IgD-negative memory B cell (primary cell): Measurements from ENCODE around the gene AICDA. TPM values are rescaled to one million over a fixed set of nuclear protein-coding genes. Genes with fewer than 3 reads are reported as not detected.
A peak's percentile ranks its signal among the peaks of the same experiment; 100 is the strongest.
"Not testable (repeated sequence)": the region's sequence is repeated elsewhere in the genome, so short reads cannot be mapped to it uniquely, and the experiment has no call there.

ENCODE experiments used
- H3K27ac Mint-ChIP-seq, 3 donors: one replicate each; pipeline ENCODE4 v1.8.0; 2020 to 2022; ENCODE audit warnings: mild to moderate bottlenecking in 3 of 3, mixed read lengths in 3 of 3, moderate library complexity in 1 of 3
- H3K27me3 Mint-ChIP-seq: one replicate; pipeline ENCODE4 v1.8.0; 2021; ENCODE audit warnings: mixed read lengths
- H3K36me3 Mint-ChIP-seq: one replicate; pipeline ENCODE4 v1.8.0; 2020; ENCODE audit warnings: mild to moderate bottlenecking, mixed read lengths
- H3K4me1 Mint-ChIP-seq, 3 donors: one replicate each; pipeline ENCODE4 v1.8.0; 2020 to 2022; ENCODE audit warnings: mixed read lengths in 3 of 3, mild to moderate bottlenecking in 1 of 3
- H3K4me3 Mint-ChIP-seq, 4 donors: one replicate each; pipeline ENCODE4 v1.8.0; 2020 to 2022; ENCODE audit warnings: mild to moderate bottlenecking in 4 of 4, mixed read lengths in 4 of 4, moderate library complexity in 3 of 4
- H3K9me3 Mint-ChIP-seq, 3 donors: one replicate each; pipeline ENCODE4 v1.8.0; 2020 to 2021; ENCODE audit warnings: mixed read lengths in 3 of 3, mild to moderate bottlenecking in 1 of 3
- polyA plus RNA-seq: library from polyadenylated mRNA; unstranded; fragments of 300-500 nt; fragmentation: Illumina TruSeq; gene quantifications from one replicate; pipeline ENCODE4 v1.2.3, GENCODE V29; 2021

The AICDA gene
- polyA plus RNA-seq: 2.1 TPM

DNA sequence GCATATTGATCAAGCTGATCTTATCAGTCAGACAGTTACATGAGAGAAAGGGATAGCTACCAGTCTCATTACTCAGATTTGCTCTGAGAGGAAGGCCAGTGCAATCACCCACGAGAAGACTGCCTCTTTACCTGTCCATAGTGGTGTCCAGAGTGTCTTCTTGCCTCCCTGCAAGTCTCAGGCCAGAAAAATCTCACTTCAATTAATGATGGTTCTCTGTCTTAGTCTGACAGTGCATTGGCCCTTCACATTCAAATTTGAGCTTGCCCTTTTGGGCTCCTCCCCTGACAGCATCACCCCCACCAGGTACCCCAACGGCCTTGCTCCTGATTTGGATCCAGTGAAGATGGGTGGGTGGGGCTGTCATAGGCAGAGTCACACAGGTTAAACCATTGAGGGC is at the start of gene AICDA:
TSS of gene AICDA (minus strand) at position 231 of the 400 bp plus-strand sequence. CDS start at position 139, 92 bp downstream.
- peak within 1 kb of the TSS in 2 of 4 donors; percentile 44 to 58 for H3K4me3 Mint-ChIP-seq
- H3K27me3 Mint-ChIP-seq: no peaks in the 10 kb centered on the region
- peak within 1 kb of the TSS in 1 of 3 donors; percentile 80 for H3K27ac Mint-ChIP-seq
- H3K9me3 Mint-ChIP-seq: peaks cover 0 to 2% (median 0%) of the 10 kb centered on the region in 3 donors
- H3K36me3 Mint-ChIP-seq: no peaks in the 10 kb centered on the region
- peaks cover 23 to 34% (median 30%) of the 10 kb centered on the region in 3 donors for H3K4me1 Mint-ChIP-seq

DNA sequence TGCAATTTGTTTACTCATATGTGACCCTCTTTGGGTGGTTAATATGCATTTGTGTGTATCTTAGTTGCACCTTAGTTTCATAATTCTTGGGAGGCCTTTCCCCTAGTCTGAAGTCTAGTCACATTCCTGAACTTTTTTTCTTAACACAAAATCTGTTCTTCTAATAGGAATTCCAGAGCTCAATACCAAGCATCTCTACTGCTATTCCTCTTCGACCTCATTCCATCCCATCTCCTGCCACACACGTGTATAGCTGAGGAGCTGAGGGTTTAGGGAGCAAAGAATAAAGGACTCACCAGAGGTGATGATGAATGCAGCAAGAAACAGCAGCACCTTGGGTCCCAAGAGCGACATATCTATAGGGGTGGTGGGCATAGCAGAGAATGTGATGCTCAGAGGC is 49.1 kb upstream of the AICDA start:
- Mint-ChIP-seq H3K4me1 (peaks cover 2 to 5% (median 4%) of the 10 kb centered on the region in 3 donors), H3K4me3 (no peak overlapping the region), H3K27me3 (peaks cover 1% of the 10 kb centered on the region), H3K9me3 (peaks cover 0 to 3% (median 0%) of the 10 kb centered on the region in 3 donors), H3K27ac (no peak overlapping the region), H3K36me3 (peaks cover 4% of the 10 kb centered on the region)

DNA sequence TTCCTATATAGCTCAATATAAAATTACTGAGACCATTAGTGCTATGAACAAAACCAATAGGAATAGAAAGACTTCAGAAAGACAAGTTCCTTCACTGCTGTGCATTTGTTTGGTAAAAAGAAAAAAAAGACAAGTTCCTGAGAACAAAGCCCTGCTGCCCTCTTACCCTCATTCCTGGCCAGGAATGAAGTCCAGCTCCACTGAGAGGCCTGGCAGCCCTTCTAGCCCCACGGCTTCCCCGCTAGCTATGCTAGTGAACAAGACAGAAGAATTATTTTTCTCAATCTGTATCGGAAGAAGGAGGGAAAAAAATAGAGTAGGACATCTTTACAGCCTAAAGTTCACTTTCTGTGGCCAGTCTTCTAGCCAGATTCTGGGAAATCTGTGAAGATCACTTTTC is 48.4 kb upstream of the AICDA start:
- no peak overlapping the region for H3K4me3 Mint-ChIP-seq
- peaks cover 1% of the 10 kb centered on the region for H3K27me3 Mint-ChIP-seq

DNA sequence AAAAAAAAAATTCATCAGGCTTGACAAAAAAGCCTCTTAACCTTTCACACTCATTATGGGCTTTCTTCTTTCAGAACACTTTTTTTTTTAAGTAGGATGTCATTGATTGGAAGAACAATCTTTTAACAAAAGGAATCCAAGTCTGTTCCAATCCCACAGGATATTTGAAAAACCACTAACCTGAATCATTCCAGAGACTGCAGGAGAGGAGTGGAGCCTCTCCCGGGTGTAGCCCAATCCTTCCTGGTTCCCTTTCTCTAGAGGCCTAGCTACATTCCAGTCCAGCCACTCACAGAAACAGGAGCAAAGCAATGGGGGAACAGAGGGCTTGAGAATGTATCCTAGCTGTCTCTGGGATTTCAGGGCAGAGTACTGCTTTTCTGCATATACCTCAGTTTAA is 45.7 kb upstream of the AICDA start:
- Mint-ChIP-seq H3K27ac (no peak overlapping the region), H3K4me1 (no peaks in the 10 kb centered on the region), H3K27me3 (peaks cover under 1% of the 10 kb centered on the region), H3K36me3 (peaks cover 8% of the 10 kb centered on the region), H3K4me3 (no peak overlapping the region), H3K9me3 (peaks cover 0 to under 1% (median under 1%) of the 10 kb centered on the region in 3 donors)

More for the DNA sequence above, 48.4 kb upstream of the AICDA start:
- peaks cover 0 to 3% (median 0%) of the 10 kb centered on the region in 3 donors for H3K9me3 Mint-ChIP-seq
- no peak overlapping the region for H3K27ac Mint-ChIP-seq
- H3K36me3 Mint-ChIP-seq: peaks cover 4% of the 10 kb centered on the region
- H3K4me1 Mint-ChIP-seq: peaks cover 2 to 5% (median 4%) of the 10 kb centered on the region in 3 donors

DNA sequence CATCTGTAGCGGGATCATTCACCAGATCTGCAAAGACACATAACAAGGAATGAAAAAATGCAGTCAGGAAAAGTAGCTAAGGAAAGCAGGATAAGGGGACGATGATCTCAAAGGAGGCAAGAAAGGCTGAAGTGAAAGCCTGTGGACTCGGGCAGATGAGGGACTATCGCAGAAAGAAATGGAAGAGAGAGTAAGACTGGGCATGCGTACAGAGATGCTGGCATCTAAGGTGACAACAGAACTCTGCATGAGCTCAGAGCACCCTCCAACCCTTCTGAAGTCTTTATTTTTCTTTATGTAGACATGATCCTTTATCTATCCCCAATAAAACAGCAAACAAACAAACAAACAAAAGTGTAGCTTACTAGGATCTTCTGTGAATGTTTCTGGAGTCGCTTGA is 42.8 kb upstream of the AICDA start:
- Mint-ChIP-seq H3K27me3 (peaks cover 3% of the 10 kb centered on the region), H3K27ac (no peak overlapping the region), H3K9me3 (peaks cover 0 to 2% (median 2%) of the 10 kb centered on the region in 3 donors), H3K36me3 (peaks cover 10% of the 10 kb centered on the region), H3K4me3 (no peak overlapping the region), H3K4me1 (no peaks in the 10 kb centered on the region)

DNA sequence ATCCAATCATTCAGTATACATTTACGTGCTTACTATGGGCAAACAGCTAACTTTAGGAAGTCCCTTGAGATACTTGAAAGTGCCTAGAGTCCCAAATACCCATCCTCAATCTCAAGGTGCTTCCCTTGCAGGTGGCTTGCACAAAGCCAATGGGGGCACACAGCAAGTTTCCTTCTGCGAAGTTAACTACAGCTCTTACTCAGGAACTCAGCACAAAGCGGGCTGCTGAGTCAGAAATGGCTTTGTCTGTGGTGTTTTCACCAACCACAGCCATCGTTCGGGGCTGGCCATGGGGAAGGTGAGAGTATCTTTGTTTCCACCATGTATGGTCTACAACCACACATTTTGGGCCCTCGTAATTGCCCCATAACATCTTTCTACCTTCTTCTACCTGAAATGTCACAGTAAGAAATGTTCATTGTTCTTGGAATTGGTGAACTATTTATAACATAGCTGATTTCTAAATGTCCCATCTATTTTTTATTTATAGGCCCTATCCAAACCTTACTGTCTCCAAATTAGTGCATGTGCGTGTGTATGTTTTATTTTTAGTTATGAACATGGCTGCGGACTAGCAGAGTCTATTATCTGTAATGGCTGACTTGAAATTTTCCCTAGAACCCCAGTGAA is 36.0 kb upstream of the AICDA start:
- H3K4me1 Mint-ChIP-seq: peaks cover 36 to 45% (median 41%) of the 10 kb centered on the region in 3 donors
- peaks cover 2% of the 10 kb centered on the region for H3K36me3 Mint-ChIP-seq
- peaks cover 3% of the 10 kb centered on the region for H3K27me3 Mint-ChIP-seq
- H3K4me3 Mint-ChIP-seq: peak overlapping the region in 2 of 4 donors; percentile 45 to 72
- H3K27ac Mint-ChIP-seq: peak overlapping the region in 1 of 3 donors; percentile 13
- H3K9me3 Mint-ChIP-seq: peaks cover 2% of the 10 kb centered on the region in 3 donors

DNA sequence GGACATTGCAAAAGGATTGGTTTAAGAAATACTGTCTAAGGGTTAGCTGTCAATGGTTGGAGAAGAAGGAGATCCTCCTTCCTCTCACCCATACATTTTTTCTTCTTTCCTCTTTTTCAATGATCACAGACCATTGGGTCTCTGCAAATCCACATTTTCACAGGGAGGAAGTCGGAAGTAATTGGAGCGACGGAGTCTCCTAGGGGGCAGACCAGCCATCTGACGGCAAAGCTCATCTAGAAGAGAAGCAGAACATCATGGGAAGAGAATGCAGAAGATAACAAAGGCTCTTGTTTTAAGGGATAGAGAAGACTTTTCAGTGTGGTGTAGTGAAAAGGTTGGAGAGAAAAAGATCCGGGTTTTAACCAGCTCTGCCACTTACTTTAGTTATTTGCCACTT is 35.3 kb upstream of the AICDA start:
- peaks cover 40 to 49% (median 43%) of the 10 kb centered on the region in 3 donors for H3K4me1 Mint-ChIP-seq
- no peak overlapping the region for H3K27ac Mint-ChIP-seq

DNA sequence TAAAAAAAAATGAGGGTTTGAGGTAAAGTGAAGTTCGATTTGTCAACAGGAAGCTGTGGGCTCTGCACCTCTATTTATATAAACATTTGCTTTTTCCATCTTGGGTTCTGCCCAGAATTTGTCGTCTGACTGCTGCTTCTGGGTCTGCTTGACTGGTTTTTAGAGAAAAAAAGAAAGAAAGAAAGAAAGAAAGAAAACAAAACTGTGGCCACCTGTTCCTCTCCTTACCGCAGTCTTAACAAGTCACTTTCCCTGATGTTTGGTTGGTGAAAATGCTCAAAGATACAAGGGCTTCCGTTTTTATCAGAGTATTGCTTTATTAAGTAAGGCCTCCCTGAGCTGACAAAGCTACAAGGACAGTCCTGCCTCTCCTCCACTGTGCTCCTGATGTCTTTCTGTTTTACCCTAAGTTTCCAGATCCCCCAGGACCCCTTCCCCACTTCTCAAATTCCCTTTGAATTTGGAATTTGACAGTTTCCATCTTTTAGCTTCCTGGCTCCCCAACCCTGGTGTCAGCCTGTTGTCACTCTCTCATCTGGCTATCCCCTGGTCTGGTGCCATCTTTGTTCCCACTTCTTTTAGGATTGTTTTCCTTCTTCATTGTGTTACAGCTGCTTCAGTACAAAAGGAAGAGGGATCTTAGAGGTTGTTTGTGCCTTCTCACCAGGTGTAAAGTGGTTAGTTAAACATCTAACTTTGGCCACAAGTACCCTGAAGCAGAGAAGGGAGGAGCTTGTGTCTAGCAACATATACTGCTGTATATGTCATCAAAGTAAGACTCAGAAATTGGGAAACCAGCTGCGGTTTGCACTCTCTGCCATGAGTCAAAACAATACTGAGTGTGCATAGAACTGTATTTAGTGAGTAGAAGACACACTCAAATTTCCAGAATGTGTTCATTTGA is 31.9 kb upstream of the AICDA start:
- H3K27me3 Mint-ChIP-seq: no peaks in the 10 kb centered on the region
- H3K4me1 Mint-ChIP-seq: peaks cover 40 to 57% (median 50%) of the 10 kb centered on the region in 3 donors

More for the DNA sequence above, 35.3 kb upstream of the AICDA start:
- Mint-ChIP-seq H3K36me3 (peaks cover 2% of the 10 kb centered on the region), H3K4me3 (no peak overlapping the region), H3K27me3 (no peaks in the 10 kb centered on the region), H3K9me3 (peaks cover 0 to 6% (median 2%) of the 10 kb centered on the region in 3 donors)

DNA sequence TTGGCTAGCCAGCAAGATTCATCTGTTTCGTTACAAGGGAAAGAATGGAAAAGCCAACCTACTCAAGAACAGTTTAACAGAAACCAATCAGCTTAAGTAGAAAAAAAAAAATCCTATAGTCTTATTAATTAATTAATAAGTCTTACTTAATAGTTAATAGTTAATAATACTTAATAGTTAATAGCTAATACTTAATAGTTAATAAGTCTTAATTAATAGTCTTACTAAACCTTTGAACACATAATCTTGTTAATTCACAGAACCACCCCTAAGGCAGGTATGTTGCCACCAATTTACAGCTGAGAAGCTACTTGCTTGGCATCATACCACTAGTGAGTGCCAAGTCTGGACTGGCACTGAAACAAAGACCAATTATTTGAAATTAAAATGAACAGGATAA is 30.1 kb upstream of the AICDA start:
- Mint-ChIP-seq H3K4me3 (no peak overlapping the region), H3K27me3 (no peaks in the 10 kb centered on the region), H3K4me1 (peaks cover 28 to 47% (median 43%) of the 10 kb centered on the region in 3 donors), H3K9me3 (peaks cover 0 to 6% (median 3%) of the 10 kb centered on the region in 3 donors), H3K27ac (no peak overlapping the region), H3K36me3 (no peaks in the 10 kb centered on the region)

More for the DNA sequence above, 31.9 kb upstream of the AICDA start:
- H3K9me3 Mint-ChIP-seq: peaks cover 0 to 6% (median 3%) of the 10 kb centered on the region in 3 donors
- peak overlapping the region; percentile 83 to 95 (median 95) for H3K27ac Mint-ChIP-seq
- peak overlapping the region; percentile 46 to 87 (median 69) for H3K4me3 Mint-ChIP-seq
- H3K36me3 Mint-ChIP-seq: no peaks in the 10 kb centered on the region

DNA sequence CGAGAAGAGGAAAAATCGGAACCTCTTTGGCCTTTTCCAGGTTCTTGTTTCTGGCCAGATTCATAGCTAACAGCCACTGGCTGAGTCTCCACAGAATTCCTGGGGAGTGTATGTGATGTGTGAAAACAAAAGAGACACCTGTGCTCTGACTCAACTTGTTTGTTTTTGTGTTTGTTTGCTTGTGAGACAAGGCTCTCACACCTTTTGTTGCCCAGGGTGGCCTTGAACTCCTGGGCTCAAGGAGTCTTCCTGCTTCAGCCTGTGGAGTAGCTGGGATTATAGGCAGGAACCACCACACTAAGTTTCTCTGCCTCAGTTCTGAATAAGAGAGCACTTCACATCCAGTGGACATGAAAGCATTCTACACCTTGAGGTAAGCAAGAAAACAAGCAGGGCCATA is 27.3 kb upstream of the AICDA start:
- Mint-ChIP-seq H3K36me3 (no peaks in the 10 kb centered on the region), H3K27ac (peak overlapping the region; percentile 9 to 77 (median 32)), H3K9me3 (peaks cover 0 to 6% (median 5%) of the 10 kb centered on the region in 3 donors), H3K27me3 (no peaks in the 10 kb centered on the region), H3K4me1 (peaks cover 22 to 33% (median 32%) of the 10 kb centered on the region in 3 donors), H3K4me3 (peak overlapping the region in 2 of 4 donors; percentile 38 to 49)

DNA sequence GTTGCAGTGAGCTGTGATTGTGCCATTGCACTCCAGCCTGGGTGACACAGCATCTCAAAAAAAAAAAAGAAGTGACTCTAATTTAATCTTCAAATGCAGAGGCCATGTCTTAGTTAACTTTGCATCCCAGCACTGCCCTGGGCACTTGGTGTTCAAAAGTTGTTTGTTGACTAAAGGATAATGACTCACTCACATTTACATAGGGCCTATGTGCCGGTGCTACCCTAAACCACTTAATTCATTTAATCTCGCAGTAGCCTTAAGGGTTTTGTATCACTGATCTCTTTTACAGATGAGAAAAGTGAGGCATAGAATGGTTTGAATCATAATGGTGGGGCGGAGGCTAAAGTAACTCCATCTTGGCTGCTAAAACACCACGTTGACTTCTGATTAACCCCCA is 26.3 kb upstream of the AICDA start:
- peaks cover 0 to 7% (median 6%) of the 10 kb centered on the region in 3 donors for H3K9me3 Mint-ChIP-seq
- no peak overlapping the region for H3K4me3 Mint-ChIP-seq
- no peaks in the 10 kb centered on the region for H3K27me3 Mint-ChIP-seq
- H3K4me1 Mint-ChIP-seq: peaks cover 13 to 24% (median 24%) of the 10 kb centered on the region in 3 donors
- no peaks in the 10 kb centered on the region for H3K36me3 Mint-ChIP-seq
- no peak overlapping the region for H3K27ac Mint-ChIP-seq

DNA sequence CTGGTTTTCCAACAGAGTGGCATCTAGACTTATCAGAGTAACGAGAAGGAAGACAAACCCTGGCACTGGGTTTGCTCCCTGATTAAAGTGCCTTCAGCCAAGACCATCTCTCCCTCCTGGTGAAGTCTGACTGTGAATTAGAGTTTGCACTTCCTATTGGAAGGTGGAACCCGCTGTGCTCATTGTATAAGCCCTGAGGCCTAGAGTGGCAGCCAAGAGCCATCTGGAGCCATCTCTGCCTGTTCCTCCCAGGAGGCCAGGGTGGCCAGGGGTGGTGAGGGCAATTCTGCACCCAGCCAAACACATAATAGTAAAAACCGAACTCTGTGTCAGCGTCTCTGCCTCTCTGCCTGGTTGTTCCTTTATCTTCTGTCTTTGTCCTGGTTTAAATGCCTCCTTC is 25.0 kb upstream of the AICDA start:
- Mint-ChIP-seq H3K27me3 (no peaks in the 10 kb centered on the region), H3K4me3 (no peak overlapping the region), H3K36me3 (no peaks in the 10 kb centered on the region), H3K9me3 (peaks cover 0 to 4% (median 0%) of the 10 kb centered on the region in 3 donors), H3K27ac (peak overlapping the region in 1 of 3 donors; percentile 61), H3K4me1 (peaks cover 5 to 20% (median 17%) of the 10 kb centered on the region in 3 donors)

DNA sequence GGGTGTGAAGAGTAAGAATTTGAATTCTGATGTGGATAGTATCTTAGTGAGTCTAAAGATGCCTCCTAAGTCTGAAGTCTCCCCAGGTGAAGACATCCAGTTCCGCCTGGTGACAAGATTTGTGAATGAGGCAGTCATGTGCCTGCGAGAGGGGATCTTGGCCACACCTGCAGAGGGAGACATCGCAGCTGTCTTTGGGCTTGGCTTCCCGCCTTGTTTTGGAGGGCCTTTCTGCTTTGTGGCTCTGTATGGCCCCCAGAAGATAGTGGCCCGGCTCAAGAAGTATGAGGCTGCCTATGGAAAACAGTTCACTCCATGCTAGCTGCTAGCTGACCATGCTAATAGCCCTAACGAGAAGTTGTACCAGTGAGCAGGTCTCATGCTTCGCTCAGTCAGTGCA is 24.6 kb upstream of the AICDA start:
- Mint-ChIP-seq H3K4me3 (no peak overlapping the region), H3K27me3 (no peaks in the 10 kb centered on the region), H3K36me3 (no peaks in the 10 kb centered on the region), H3K27ac (peak overlapping the region in 2 of 3 donors; percentile 61 to 87), H3K9me3 (peaks cover 0 to 4% (median 0%) of the 10 kb centered on the region in 3 donors), H3K4me1 (peaks cover 5 to 20% (median 16%) of the 10 kb centered on the region in 3 donors)

DNA sequence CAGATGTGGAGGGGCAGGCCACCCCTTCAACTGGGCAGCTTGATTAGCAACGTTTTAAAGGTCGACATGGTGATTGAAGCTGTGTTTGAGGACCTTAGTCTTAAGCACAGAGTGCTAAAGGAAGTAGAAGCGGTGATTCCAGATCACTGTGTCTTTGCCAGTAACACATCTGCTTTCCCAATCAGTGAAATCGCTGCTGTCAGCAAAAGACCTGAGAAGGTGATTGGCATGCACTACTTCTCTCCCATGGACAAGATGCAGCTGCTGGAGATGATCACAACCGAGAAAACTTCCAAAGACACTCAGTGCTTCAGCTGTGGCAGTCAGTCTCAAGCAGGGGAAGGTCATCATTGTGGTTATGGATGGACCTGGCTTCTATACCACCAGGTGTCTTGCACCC is 23.9 kb upstream of the AICDA start:
- Mint-ChIP-seq H3K36me3 (no peaks in the 10 kb centered on the region), H3K4me3 (no peak overlapping the region), H3K27ac (peak overlapping the region in 1 of 3 donors; percentile 87), H3K4me1 (peaks cover 5 to 20% (median 13%) of the 10 kb centered on the region in 3 donors), H3K9me3 (peaks cover 0 to 4% (median under 1%) of the 10 kb centered on the region in 3 donors), H3K27me3 (no peaks in the 10 kb centered on the region)

DNA sequence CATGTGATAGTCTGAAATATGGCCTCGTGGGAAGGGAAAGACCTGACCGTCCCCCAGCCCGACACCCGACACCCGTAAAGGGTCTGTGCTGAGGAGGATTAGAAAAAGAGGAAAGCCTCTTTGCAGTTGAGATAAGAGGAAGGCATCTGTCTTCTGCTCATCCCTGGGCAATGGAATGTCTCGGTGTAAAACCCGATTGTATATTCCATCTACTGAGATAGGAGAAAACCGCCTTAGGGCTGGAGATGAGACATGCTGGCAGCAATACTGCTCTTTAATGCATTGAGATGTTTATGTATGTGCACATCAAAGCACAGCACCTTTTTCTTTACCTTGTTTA is 23.3 kb upstream of the AICDA start:
- H3K36me3 Mint-ChIP-seq, H3K9me3 Mint-ChIP-seq, H3K27ac Mint-ChIP-seq, H3K27me3 Mint-ChIP-seq, H3K4me3 Mint-ChIP-seq: not testable (repeated sequence)
- peaks cover 5 to 20% (median 13%) of the 10 kb centered on the region in 3 donors for H3K4me1 Mint-ChIP-seq
